Measurements from ENCODE around the gene OR5K3. TPM values are rescaled to one million over a fixed set of nuclear protein-coding genes. Genes with fewer than 3 reads are reported as not detected.

The OR5K3 gene
- total RNA-seq, 4 donors from 2014 or later = not detected

DNA sequence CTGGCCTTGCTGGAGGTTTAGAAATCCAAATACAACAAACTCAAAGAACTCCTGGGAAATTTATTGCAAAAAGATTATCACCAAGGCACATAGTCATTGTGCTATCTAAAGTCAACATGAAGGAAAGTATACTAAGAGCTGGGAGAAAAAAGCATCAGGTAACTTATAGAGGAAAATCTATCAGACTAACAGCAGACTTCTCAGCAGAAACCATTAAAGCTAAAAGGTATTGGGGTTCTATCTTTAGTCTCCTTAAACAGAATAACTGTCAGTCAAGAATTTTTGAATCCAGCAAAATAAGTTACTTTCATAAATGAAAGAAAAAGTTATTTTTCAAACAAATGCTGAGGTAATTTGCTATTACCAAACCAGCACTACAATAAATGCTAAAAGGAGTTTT is 8.0 kb downstream of the OR5K3 start:
- no peak for DNase-seq
- Histone ChIP-seq H3K4me3 (no peak overlapping the region), H3K4me1 (no peaks in the 10 kb centered on the region), H3K27me3 (no peaks in the 10 kb centered on the region), H3K9me3 (no peaks in the 10 kb centered on the region), H3K36me3 (no peaks in the 10 kb centered on the region), H3K27ac (no peak overlapping the region)
- no peak for TF ChIP-seq POLR2A (IDR thresholded peaks at IDR 0.05)
- TF ChIP-seq, protein P1, sequence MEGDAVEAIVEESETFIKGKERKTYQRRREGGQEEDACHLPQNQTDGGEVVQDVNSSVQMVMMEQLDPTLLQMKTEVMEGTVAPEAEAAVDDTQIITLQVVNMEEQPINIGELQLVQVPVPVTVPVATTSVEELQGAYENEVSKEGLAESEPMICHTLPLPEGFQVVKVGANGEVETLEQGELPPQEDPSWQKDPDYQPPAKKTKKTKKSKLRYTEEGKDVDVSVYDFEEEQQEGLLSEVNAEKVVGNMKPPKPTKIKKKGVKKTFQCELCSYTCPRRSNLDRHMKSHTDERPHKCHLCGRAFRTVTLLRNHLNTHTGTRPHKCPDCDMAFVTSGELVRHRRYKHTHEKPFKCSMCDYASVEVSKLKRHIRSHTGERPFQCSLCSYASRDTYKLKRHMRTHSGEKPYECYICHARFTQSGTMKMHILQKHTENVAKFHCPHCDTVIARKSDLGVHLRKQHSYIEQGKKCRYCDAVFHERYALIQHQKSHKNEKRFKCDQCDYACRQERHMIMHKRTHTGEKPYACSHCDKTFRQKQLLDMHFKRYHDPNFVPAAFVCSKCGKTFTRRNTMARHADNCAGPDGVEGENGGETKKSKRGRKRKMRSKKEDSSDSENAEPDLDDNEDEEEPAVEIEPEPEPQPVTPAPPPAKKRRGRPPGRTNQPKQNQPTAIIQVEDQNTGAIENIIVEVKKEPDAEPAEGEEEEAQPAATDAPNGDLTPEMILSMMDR (IDR thresholded peaks at IDR 0.05) = no peak

DNA sequence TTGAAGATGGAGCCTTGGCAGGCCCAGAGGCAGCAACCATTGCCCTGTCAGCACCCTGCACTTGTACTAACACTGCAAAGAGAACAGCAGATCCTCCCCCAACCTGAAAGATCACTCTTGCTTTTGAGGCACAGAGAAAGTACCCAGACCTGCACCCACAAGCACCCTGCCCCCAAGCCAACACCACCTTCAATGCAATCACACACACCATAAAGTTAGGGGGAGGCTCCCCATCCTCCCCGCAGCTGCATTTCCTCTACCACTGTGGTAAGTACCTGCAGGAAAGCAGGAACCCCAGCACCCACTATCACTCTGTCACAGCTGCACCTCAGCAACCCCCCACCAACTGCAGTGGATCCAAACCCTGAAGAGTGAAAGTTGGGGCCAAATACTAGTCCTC is 12.0 kb downstream of the OR5K3 start:
- Histone ChIP-seq H3K4me1 (no peaks in the 10 kb centered on the region), H3K4me3 (no peak overlapping the region), H3K9me3 (peaks cover 0 to 8% (median 0%) of the 10 kb centered on the region in 4 donors), H3K27ac (no peak overlapping the region), H3K36me3 (no peaks in the 10 kb centered on the region), H3K27me3 (no peaks in the 10 kb centered on the region)
- no peak for DNase-seq
- no peak for TF ChIP-seq POLR2A (IDR thresholded peaks at IDR 0.05)
- TF ChIP-seq, protein P1 (IDR thresholded peaks at IDR 0.05) = no peak

DNA sequence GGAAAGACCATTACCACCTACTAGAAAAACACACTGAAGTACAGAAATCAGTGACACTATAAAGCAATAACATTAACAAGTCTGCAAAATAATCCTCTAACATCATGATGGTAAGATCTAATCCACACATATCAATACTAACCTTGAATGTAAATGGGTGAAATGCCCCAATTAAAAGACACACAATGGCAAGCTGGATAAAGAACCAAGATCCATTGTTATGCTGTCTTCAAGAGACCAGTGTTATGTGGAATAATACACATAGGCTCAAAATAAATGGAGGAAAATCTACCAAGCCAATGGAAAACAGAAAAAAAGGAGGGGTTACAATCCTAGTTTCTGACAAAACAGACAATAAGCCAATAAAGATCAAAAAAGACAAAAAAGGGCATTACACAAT is 13.5 kb downstream of the OR5K3 start:
- no peak for TF ChIP-seq POLR2A (IDR thresholded peaks at IDR 0.05)
- TF ChIP-seq, protein P1 (IDR thresholded peaks at IDR 0.05) = no peak
- no peak for DNase-seq
- Histone ChIP-seq H3K36me3 (no peaks in the 10 kb centered on the region), H3K4me3 (no peak overlapping the region), H3K27ac (no peak overlapping the region), H3K27me3 (no peaks in the 10 kb centered on the region), H3K4me1 (no peaks in the 10 kb centered on the region), H3K9me3 (peaks cover 0 to 8% (median 0%) of the 10 kb centered on the region in 4 donors)

DNA sequence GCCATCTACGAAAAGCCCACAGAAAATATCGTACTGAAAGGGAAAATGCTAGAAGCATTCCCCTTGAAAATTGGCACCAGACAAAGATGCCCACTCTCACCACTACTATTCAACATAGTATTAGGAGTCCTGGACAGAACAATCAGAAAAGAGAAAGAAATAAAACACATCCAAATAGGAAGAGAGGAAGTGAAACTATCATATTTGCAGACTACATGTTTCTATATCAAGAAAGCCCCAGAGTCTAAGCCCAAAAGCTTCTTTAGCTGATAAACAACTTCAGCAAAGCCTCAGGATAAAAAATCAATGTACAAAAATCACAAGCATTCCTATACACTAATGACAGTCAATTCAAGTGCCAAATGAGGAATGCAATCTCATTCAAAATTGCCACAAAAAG is 15.6 kb downstream of the OR5K3 start:
- Histone ChIP-seq H3K9me3 (peaks cover 0 to 8% (median 0%) of the 10 kb centered on the region in 4 donors), H3K36me3 (no peaks in the 10 kb centered on the region), H3K27ac (no peak overlapping the region), H3K4me3 (no peak overlapping the region), H3K4me1 (no peaks in the 10 kb centered on the region), H3K27me3 (no peaks in the 10 kb centered on the region)
- DNase-seq = no peak
- TF ChIP-seq, protein P1 (IDR thresholded peaks at IDR 0.05) = no peak
- no peak for TF ChIP-seq POLR2A (IDR thresholded peaks at IDR 0.05)

DNA sequence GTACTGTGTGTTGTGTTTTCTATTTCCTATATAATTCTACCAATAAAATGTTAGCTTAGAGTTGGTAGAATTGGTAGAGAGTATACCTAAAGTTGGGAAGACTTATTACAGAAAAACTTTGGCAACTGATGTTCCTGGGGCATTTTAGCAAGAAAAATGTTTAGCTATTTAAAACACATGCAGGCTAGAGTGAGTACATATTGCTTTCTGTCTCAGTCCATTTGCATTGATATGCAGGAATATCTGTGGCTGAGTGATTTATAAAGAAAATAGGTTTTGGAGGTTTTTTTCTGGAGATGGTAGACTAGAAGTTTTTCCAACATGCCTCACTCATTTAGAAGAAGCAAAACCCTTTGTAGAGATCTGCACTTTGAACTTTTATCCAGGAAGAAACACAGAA is 42.1 kb downstream of the OR5K3 start:
- no peaks in the 10 kb centered on the region for H3K36me3 ChIP-seq
- no peak overlapping the region for H3K27ac ChIP-seq
- no peak for DNase-seq
- H3K4me1 ChIP-seq = no peaks in the 10 kb centered on the region
- H3K4me3 ChIP-seq = no peak overlapping the region
- TF ChIP-seq, protein P1 (IDR thresholded peaks at IDR 0.05) = no peak
- no peak for TF ChIP-seq POLR2A (IDR thresholded peaks at IDR 0.05)
- H3K27me3 ChIP-seq = no peaks in the 10 kb centered on the region
- H3K9me3 ChIP-seq = peaks cover 0 to 15% (median 2%) of the 10 kb centered on the region in 4 donors

DNA sequence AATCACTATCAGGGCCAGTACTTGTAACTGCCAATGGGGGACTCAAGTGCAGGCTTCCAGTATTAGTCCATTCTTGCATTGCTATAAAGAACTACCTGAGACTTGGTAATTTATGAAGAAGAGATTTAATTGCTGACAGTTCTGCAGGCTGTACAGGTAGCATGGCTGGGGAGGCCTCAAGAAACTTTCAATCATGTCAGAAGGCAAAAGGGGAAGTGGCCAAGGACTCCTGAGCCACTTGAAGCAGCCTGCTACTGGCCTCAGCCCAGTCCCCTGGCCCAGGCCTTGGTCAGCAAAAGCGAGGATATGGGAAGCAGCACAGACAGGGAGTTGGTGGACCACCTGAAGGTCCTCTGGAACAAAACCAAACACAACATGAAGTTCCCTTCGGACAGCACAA is 43.3 kb downstream of the OR5K3 start:
- no peaks in the 10 kb centered on the region for H3K4me1 ChIP-seq
- TF ChIP-seq, protein P1 (IDR thresholded peaks at IDR 0.05) = no peak
- TF ChIP-seq POLR2A (IDR thresholded peaks at IDR 0.05) = no peak
- no peaks in the 10 kb centered on the region for H3K27me3 ChIP-seq
- no peak overlapping the region for H3K4me3 ChIP-seq
- H3K36me3 ChIP-seq = no peaks in the 10 kb centered on the region
- peaks cover 0 to 6% (median 2%) of the 10 kb centered on the region in 4 donors for H3K9me3 ChIP-seq
- no peak for DNase-seq
- H3K27ac ChIP-seq = no peak overlapping the region

All from Peyer's patch (tissue), 4 donors.